Activated CD8-positive, alpha-beta T cell treated with anti-CD3 and anti-CD28 coated beads for 36 hours (primary cell): ENCODE data around the gene GGCX. TPM values are rescaled to one million over a fixed set of nuclear protein-coding genes. Genes with fewer than 3 reads are reported as not detected.

Experiments used
- ATAC-seq: fragments of 200-7000 bp; cut with Tn5 transposase; one replicate; pipeline ENCODE4 v1.10.0; 2021; ENCODE audit warnings: mild to moderate bottlenecking, moderate library complexity
- CTCF ChIA-PET: fragments of 350-600 bp; sonication (Branson Sonifier 250); formaldehyde crosslinking; loops from one replicate; lab custom pipeline; 2021; ENCODE audit warnings: antibody characterized with exemption; lab: Charles Lee
- POLR2A ChIA-PET: fragments of 350-600 bp; sonication (Branson Sonifier 250); formaldehyde crosslinking; loops from one replicate; lab custom pipeline; 2021; ENCODE audit warnings: antibody characterized with exemption; lab: Charles Lee
- DNase-seq: peaks from one replicate; pipeline ENCODE4 v3.0.0-alpha.2; 2020
- H3K27ac Mint-ChIP-seq: one replicate; pipeline ENCODE4 v1.8.0; 2021; ENCODE audit warnings: mild to moderate bottlenecking, mixed read lengths
- H3K27me3 Mint-ChIP-seq: one replicate; pipeline ENCODE4 v1.8.0; 2021; ENCODE audit warnings: mixed read lengths
- H3K36me3 Mint-ChIP-seq: one replicate; pipeline ENCODE4 v1.8.0; 2021; ENCODE audit warnings: low read depth, mixed read lengths
- H3K4me1 Mint-ChIP-seq: one replicate; pipeline ENCODE4 v1.8.0; 2021; ENCODE audit warnings: low read depth, mixed read lengths
- H3K4me3 Mint-ChIP-seq: one replicate; pipeline ENCODE4 v1.8.0; 2021; ENCODE audit warnings: mild to moderate bottlenecking, moderate library complexity, mixed read lengths
- H3K9me3 Mint-ChIP-seq: one replicate; pipeline ENCODE4 v1.8.0; 2021; ENCODE audit warnings: mixed read lengths
- intact Hi-C: fragments of 100-400 bp; cut with micrococcal nuclease; formaldehyde crosslinking; loops from one replicate; pipeline ENCODE4 v1.10.0; 2022
- total RNA-seq, 2 experiments: library from RNA; stranded (reverse); gene quantifications; one replicate each; pipeline ENCODE4 v1.2.3, GENCODE V29; 2021
- TF ChIP-seq, protein P1 (sequence below): fragments of 200-600 bp; IDR thresholded peaks from one replicate; pipeline ENCODE4 v1.8.0; 2022; ENCODE audit warnings: antibody characterized with exemption, mild to moderate bottlenecking

GGCX gene
- total RNA-seq, 2 experiments from 2014 or later, result 14.6 to 16.7 TPM

DNA sequence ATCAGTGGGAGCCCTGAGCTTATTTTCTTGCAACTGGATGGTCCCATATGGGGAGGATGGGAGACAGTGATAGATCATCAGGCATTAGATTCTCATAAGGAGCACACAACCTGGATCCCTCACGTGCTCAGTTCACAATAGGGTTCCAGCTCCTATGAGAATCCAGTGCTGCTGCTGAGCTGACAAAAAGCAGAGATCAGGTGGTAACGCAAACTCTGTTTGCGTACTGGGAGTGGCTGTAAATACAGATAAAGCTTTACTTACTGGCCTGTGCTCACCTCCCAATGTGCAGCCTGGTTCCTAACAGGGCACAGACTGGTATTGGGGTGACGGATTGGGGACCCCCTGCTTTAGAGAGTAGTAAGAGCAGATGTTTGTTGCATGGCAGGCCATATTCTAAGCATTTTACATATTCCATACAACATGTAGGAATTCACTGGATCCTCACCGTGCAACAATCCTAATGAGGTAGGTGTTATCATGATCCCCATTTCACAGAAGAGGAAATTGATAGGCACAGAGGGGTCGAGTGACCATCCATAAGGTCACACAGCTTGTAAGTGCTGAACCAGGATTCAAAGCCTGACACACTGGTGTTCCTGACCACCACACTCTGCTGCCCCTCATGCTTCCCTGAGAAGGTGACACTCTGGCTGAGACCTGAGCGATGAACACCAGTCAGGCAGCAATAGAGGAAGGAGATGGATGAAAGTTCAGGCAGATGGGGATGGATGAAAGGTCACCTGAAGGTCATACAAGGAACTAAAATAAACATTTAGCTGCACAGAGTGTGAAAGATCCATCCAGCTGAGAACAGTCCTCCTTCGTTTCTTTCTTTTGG is 38.0 kb downstream of the GGCX start:
- Mint-ChIP-seq H3K4me3 (no peak overlapping the region), H3K27ac (no peak overlapping the region), H3K36me3 (no peaks in the 10 kb centered on the region), H3K27me3 (peaks cover 4% of the 10 kb centered on the region), H3K9me3 (no peaks in the 10 kb centered on the region), H3K4me1 (no peaks in the 10 kb centered on the region)
- POLR2A ChIA-PET, result interaction anchor here (0.8 to 2.2 kb wide), 5 partner anchors 14 to 37 kb away, joined by 3 to 10 read pairs (median 3); partner anchors contain the start of gene MAT2A
- TF ChIP-seq, protein P1, sequence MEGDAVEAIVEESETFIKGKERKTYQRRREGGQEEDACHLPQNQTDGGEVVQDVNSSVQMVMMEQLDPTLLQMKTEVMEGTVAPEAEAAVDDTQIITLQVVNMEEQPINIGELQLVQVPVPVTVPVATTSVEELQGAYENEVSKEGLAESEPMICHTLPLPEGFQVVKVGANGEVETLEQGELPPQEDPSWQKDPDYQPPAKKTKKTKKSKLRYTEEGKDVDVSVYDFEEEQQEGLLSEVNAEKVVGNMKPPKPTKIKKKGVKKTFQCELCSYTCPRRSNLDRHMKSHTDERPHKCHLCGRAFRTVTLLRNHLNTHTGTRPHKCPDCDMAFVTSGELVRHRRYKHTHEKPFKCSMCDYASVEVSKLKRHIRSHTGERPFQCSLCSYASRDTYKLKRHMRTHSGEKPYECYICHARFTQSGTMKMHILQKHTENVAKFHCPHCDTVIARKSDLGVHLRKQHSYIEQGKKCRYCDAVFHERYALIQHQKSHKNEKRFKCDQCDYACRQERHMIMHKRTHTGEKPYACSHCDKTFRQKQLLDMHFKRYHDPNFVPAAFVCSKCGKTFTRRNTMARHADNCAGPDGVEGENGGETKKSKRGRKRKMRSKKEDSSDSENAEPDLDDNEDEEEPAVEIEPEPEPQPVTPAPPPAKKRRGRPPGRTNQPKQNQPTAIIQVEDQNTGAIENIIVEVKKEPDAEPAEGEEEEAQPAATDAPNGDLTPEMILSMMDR, result no peak
- intact Hi-C loops, result no loop called here
- CTCF ChIA-PET, result interaction anchor here (3.0 kb wide), 1 partner anchor 104 kb away, joined by 7 read pairs; no protein-coding TSS in a partner anchor
- ATAC-seq (no peak), DNase-seq (no peak)

DNA sequence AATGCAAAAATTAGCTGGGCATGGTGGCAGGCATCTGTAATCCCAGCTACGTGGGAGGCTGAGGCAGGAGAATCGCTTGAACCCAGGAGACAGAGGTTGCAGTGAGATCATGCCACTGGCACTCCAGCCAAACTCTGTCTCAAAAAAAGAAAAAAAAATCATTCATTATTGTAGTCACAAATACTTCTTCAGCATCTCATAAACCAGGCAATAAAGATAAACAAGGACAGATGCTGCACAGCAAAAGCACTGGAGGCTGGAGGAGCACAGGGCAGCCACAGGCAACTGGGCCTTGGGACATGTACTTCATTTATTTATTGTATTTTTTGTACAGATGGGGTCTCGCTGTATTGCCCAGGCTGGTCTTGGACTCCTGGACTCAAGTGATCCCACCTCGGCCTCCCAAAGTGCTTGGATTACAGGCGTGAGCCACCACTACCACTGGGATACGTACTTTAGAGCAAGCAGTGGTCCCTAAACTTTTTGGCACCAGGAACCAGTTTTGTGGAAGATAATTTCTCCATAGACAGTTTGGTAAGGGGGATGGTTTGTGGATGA is 39.1 kb downstream of the GGCX start:
- ATAC-seq (no peak), DNase-seq (no peak)
- peaks cover 2% of the 10 kb centered on the region for H3K27me3 Mint-ChIP-seq
- H3K27ac Mint-ChIP-seq, result no peak overlapping the region
- no peaks in the 10 kb centered on the region for H3K36me3 Mint-ChIP-seq
- intact Hi-C loops, result no loop called here
- H3K9me3 Mint-ChIP-seq, result no peaks in the 10 kb centered on the region
- no peak overlapping the region for H3K4me3 Mint-ChIP-seq
- H3K4me1 Mint-ChIP-seq, result no peaks in the 10 kb centered on the region
- TF ChIP-seq, protein P1, result no peak
- POLR2A ChIA-PET, result interaction anchor here (0.8 to 1.6 kb wide), 2 partner anchors 15 to 38 kb away, joined by 3 to 4 read pairs; no protein-coding TSS in a partner anchor
- CTCF ChIA-PET, result no interaction called here

DNA sequence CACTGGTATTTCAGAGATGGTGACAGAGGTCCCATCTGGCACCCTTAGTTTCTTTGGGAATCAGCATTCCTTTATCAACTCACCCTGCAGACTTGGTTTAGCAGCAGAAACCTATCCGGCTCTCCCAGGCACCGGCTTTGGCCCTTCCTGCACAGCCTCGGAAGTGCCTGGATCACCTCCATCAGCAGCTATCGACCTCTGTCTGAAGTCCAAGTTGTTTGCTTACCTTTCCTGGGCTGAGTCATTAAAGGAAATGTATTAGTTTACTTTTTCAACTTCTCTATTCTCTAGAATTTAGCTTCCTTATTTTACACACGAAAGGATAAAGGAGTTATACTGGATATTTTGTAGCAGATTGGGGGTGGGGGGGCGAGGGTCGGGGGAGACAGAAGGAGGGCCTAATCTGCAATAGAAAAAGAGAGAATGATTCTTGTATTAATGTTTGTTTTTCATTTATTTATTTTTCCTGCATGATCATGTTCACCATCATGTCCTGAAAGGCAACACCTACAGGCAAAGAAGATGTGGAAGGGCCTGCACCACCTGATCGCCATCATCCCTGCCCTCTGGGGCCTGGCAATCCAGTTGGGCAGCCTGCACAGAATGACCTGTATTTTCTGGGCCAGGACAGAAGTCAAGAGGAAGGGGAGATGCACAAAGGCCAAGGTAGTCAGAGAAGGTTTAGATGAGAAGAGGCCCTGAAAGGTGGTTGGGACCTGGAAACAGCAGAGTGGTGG is 44.5 kb downstream of the GGCX start:
- TF ChIP-seq, protein P1, result no peak
- Mint-ChIP-seq H3K4me1 (no peaks in the 10 kb centered on the region), H3K27me3 (no peaks in the 10 kb centered on the region), H3K36me3 (no peaks in the 10 kb centered on the region), H3K4me3 (no peak overlapping the region), H3K9me3 (no peaks in the 10 kb centered on the region), H3K27ac (no peak overlapping the region)
- no peak for ATAC-seq
- intact Hi-C loops, result no loop called here
- POLR2A ChIA-PET, result interaction anchor here (1.3 kb wide), 1 partner anchor 100 kb away, joined by 3 read pairs; no protein-coding TSS in a partner anchor
- no peak for DNase-seq
- CTCF ChIA-PET, result interaction anchor here (1.4 kb wide), 1 partner anchor 11 kb away, joined by 3 read pairs; no protein-coding TSS in a partner anchor

DNA sequence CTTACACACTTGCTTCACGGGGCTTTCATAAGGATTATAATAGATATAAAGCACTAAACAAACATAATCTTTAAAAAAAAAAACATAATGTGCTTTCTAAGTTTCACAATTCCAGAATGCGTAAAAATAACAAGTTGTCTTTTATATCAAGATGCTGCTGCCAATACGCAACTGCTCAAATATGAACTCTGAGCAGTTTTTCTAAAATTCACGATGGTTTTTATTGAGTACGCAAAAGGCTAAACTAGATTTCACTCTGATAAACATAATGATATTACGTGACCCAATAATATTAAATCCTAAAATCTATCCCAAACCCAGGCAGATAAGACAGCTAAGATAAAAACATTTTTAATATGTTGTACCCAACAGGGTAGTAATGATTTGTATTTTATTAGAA is 47.0 kb downstream of the GGCX start:
- Mint-ChIP-seq H3K4me3 (no peak overlapping the region), H3K36me3 (no peaks in the 10 kb centered on the region), H3K9me3 (no peaks in the 10 kb centered on the region), H3K4me1 (no peaks in the 10 kb centered on the region), H3K27ac (no peak overlapping the region), H3K27me3 (no peaks in the 10 kb centered on the region)
- CTCF ChIA-PET, result interaction anchor here (0.9 to 1.1 kb wide), 2 partner anchors 17 to 23 kb away, joined by 3 read pairs; no protein-coding TSS in a partner anchor
- DNase-seq (no peak), ATAC-seq (no peak)
- POLR2A ChIA-PET, result no interaction called here
- TF ChIP-seq, protein P1, result no peak
- intact Hi-C loops, result no loop called here
